Mesendoderm (in vitro differentiated cells): ENCODE results near the gene HTR2A.
A peak's percentile ranks its signal among the peaks of the same experiment; 100 is the strongest.
"Not testable (repeated sequence)": the region's sequence is repeated elsewhere in the genome, so short reads cannot be mapped to it uniquely, and the experiment has no call there.

Experiments
- DNase-seq: peaks from one replicate; pipeline ENCODE4 v3.0.0; 2013
- H2AK5ac ChIP-seq: 2 replicates; pipeline ENCODE4 v1.6.1; 2013; ENCODE audit warnings: low read length, inconsistent platforms
- H2BK120ac ChIP-seq: 2 replicates; pipeline ENCODE4 v1.6.1; 2013; ENCODE audit warnings: low read depth, mild to moderate bottlenecking, low read length, moderate library complexity, mixed read lengths
- H2BK15ac ChIP-seq: replicated peaks from 2 replicates; pipeline ENCODE4 v1.6.1; 2013; ENCODE audit warnings: low read depth, mild to moderate bottlenecking, moderate library complexity
- H2BK5ac ChIP-seq: 2 replicates; pipeline ENCODE4 v1.6.1; 2013; ENCODE audit warnings: low read length, inconsistent platforms
- H3K18ac ChIP-seq: 2 replicates; pipeline ENCODE4 v1.6.1; 2013; ENCODE audit warnings: mild to moderate bottlenecking, low read length, mixed read lengths
- H3K23ac ChIP-seq: one replicate; pipeline ENCODE4 v1.6.1; 2013; ENCODE audit warnings: low read length
- H3K27ac ChIP-seq: 2 replicates; pipeline ENCODE4 v1.5.1; 2013; ENCODE audit warnings: low read depth, mild to moderate bottlenecking, inconsistent platforms, low read length, moderate library complexity
- H3K27me3 ChIP-seq: 2 replicates; pipeline ENCODE4 v1.6.1; 2013; ENCODE audit warnings: low read length, control low read depth, mild to moderate bottlenecking, inconsistent platforms; ENCODE audit not compliant: insufficient read depth, poor library complexity
- H3K36me3 ChIP-seq: 2 replicates; pipeline ENCODE4 v1.6.1; 2013; ENCODE audit warnings: low read length, inconsistent platforms; ENCODE audit not compliant: control insufficient read depth, insufficient read depth
- H3K4ac ChIP-seq: one replicate; pipeline ENCODE4 v1.6.1; 2013; ENCODE audit warnings: low read depth, mild to moderate bottlenecking, low read length, moderate library complexity
- H3K4me1 ChIP-seq: 2 replicates; pipeline ENCODE4 v1.6.1; 2013; ENCODE audit warnings: low read depth, low read length, inconsistent platforms; ENCODE audit not compliant: control insufficient read depth
- H3K4me2 ChIP-seq: 2 replicates; pipeline ENCODE4 v1.6.1; 2013; ENCODE audit warnings: low read length
- H3K4me3 ChIP-seq: 2 replicates; pipeline ENCODE4 v1.5.1; 2013; ENCODE audit warnings: mild to moderate bottlenecking, low read length
- H3K56ac ChIP-seq: one replicate; pipeline ENCODE4 v1.6.1; 2013; ENCODE audit warnings: low read length
- H3K79me1 ChIP-seq: 2 replicates; pipeline ENCODE4 v1.6.1; 2013; ENCODE audit warnings: low read length, inconsistent platforms
- H3K79me2 ChIP-seq: 2 replicates; pipeline ENCODE4 v1.6.1; 2013; ENCODE audit warnings: mild to moderate bottlenecking, low read length; ENCODE audit not compliant: control insufficient read depth, insufficient read depth
- H3K9ac ChIP-seq: 2 replicates; pipeline ENCODE4 v1.6.1; 2013; ENCODE audit warnings: low read length, inconsistent platforms
- H4K5ac ChIP-seq: one replicate; pipeline ENCODE4 v1.6.1; 2013; ENCODE audit warnings: low read length
- H4K8ac ChIP-seq: one replicate; pipeline ENCODE4 v1.6.1; 2013; ENCODE audit warnings: low read depth, mild to moderate bottlenecking, control low read depth, low read length, moderate library complexity
- WGBS: extraction: QIAGEN DNeasy Blood & Tissue Kit; methylation state at CpG from one replicate; pipeline ENCODE4 v1.1.7; 2013; ENCODE audit warnings: low lambda C conversion rate, missing lambda C conversion rate; ENCODE audit not compliant: insufficient coverage; ENCODE audit errors: extremely low coverage; 5-methylcytosine and 5-hydroxymethylcytosine counted together

HTR2A gene

GRCh38 chr13:46804921-46805320 lies 91.9 kb downstream of the HTR2A start:
- H3K4me2 ChIP-seq, H3K4me1 ChIP-seq, H2BK15ac ChIP-seq, H3K4ac ChIP-seq, H2BK120ac ChIP-seq, DNase-seq, H3K79me1 ChIP-seq, H3K36me3 ChIP-seq, H3K23ac ChIP-seq, H3K27me3 ChIP-seq, H4K5ac ChIP-seq, H2BK5ac ChIP-seq, H3K18ac ChIP-seq, H3K79me2 ChIP-seq, H3K4me3 ChIP-seq, H2AK5ac ChIP-seq, H3K9ac ChIP-seq, H4K8ac ChIP-seq, H3K27ac ChIP-seq, H3K56ac ChIP-seq: not testable (repeated sequence)
- WGBS, result no CpG with 5 or more reads among the region's 1 CpG

GRCh38 chr13:46804391-46804815 lies 92.5 kb downstream of the HTR2A start:
- WGBS, result no CpG with 5 or more reads among the region's 3 CpGs

DNA sequence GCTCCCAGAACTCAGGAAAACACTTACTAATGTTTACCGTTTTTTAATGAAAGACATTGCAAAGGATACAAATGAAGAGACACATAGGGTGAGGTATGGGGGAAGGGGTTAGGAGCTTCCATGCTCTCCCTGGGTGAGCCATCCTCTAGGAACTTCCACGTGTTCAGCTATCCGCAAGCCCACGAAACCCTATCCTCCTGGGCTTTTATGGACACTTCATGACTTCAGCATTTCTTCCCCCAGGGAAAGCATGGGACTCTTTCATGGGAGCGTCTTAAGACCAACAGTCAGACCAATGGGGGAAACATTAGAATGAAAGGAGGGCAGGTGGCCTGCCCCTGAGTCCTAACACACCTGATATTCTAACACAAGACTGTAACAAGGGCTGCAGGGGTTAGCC lies 93.3 kb downstream of the HTR2A start:
- Histone ChIP-seq H3K4ac (no peak overlapping the region), H3K79me1 (no peaks in the 10 kb centered on the region), H3K4me2 (no peak overlapping the region), H3K27ac (no peak overlapping the region), H2BK5ac (no peak overlapping the region), H2BK120ac (no peak overlapping the region), H3K4me3 (no peak overlapping the region), H3K23ac (no peak overlapping the region), H3K79me2 (no peaks in the 10 kb centered on the region), H3K9ac (no peak overlapping the region), H3K56ac (no peak overlapping the region), H2AK5ac (no peak overlapping the region), H2BK15ac (no peak overlapping the region), H4K5ac (no peak overlapping the region), H3K27me3 (no peaks in the 10 kb centered on the region), H3K4me1 (no peaks in the 10 kb centered on the region), H3K36me3 (no peaks in the 10 kb centered on the region), H3K18ac (no peak overlapping the region), H4K8ac (no peak overlapping the region)
- no CpG with 5 or more reads among the region's 5 CpGs for WGBS
- no peak for DNase-seq

More at GRCh38 chr13:46804391-46804815, 92.5 kb downstream of the HTR2A start:
- no peak overlapping the region for H2BK5ac ChIP-seq
- no peak overlapping the region for H3K4me2 ChIP-seq
- H4K8ac ChIP-seq, result no peak overlapping the region
- peak; percentile 73 for DNase-seq
- no peak overlapping the region for H2BK15ac ChIP-seq
- no peak overlapping the region for H4K5ac ChIP-seq
- no peak overlapping the region for H3K18ac ChIP-seq
- no peaks in the 10 kb centered on the region for H3K79me2 ChIP-seq
- no peak overlapping the region for H3K4me3 ChIP-seq
- H3K56ac ChIP-seq, result no peak overlapping the region
- no peak overlapping the region for H3K9ac ChIP-seq
- no peak overlapping the region for H2BK120ac ChIP-seq
- H2AK5ac ChIP-seq, result no peak overlapping the region
- no peaks in the 10 kb centered on the region for H3K36me3 ChIP-seq
- no peaks in the 10 kb centered on the region for H3K79me1 ChIP-seq
- no peaks in the 10 kb centered on the region for H3K27me3 ChIP-seq
- H3K23ac ChIP-seq, result no peak overlapping the region
- no peaks in the 10 kb centered on the region for H3K4me1 ChIP-seq
- no peak overlapping the region for H3K27ac ChIP-seq
- no peak overlapping the region for H3K4ac ChIP-seq

DNA sequence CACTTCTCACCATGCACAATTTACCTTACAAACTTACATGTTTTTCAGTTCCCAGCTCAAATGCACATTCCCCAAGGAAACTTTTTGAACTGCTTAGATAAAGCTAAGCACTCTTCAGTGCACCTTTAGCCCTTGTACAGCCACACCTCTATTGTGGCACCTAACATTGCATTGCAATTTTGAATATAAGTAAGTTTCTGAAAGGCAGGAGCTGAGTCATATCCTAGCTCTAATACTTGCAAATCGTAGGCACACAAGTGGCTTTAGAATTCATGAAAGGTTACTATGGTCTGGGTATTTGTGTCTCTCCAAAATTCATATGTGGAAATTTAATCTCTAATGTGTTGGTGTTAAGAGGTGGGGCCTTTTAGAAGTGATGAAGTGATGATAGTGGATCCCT lies 95.0 kb downstream of the HTR2A start:
- DNase-seq, result no peak
- Histone ChIP-seq H3K36me3 (no peaks in the 10 kb centered on the region), H3K4me1 (no peaks in the 10 kb centered on the region), H2BK15ac (no peak overlapping the region), H3K56ac (no peak overlapping the region), H3K4me3 (no peak overlapping the region), H3K79me2 (no peaks in the 10 kb centered on the region), H4K8ac (no peak overlapping the region), H2BK120ac (no peak overlapping the region), H4K5ac (no peak overlapping the region), H3K23ac (no peak overlapping the region), H2AK5ac (no peak overlapping the region), H2BK5ac (no peak overlapping the region), H3K79me1 (no peaks in the 10 kb centered on the region), H3K27me3 (no peaks in the 10 kb centered on the region), H3K18ac (no peak overlapping the region), H3K4me2 (no peak overlapping the region), H3K27ac (no peak overlapping the region), H3K9ac (no peak overlapping the region), H3K4ac (no peak overlapping the region)
- no CpG with 5 or more reads among the region's 1 CpG for WGBS

DNA sequence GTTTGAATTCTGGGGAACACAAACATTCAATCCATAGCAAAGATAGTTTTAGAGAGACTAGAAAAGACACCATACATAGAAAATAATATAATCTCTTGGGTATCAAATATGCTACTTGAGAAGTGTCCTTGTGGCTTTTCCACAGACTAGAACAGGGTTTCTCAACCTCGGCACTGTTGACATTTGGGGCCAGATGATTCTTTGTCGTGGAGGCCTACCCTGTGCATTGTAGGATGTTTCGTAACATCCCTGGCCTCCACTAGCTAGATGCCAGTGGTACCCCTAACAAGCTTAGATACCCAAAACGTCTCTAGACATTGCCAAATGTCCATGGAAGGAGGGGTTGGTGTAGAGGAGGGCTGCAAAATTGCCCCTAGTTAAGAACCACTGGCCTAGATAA lies 97.7 kb downstream of the HTR2A start:
- Histone ChIP-seq H3K79me2 (peaks cover 2% of the 10 kb centered on the region), H3K36me3 (no peaks in the 10 kb centered on the region)

DNA sequence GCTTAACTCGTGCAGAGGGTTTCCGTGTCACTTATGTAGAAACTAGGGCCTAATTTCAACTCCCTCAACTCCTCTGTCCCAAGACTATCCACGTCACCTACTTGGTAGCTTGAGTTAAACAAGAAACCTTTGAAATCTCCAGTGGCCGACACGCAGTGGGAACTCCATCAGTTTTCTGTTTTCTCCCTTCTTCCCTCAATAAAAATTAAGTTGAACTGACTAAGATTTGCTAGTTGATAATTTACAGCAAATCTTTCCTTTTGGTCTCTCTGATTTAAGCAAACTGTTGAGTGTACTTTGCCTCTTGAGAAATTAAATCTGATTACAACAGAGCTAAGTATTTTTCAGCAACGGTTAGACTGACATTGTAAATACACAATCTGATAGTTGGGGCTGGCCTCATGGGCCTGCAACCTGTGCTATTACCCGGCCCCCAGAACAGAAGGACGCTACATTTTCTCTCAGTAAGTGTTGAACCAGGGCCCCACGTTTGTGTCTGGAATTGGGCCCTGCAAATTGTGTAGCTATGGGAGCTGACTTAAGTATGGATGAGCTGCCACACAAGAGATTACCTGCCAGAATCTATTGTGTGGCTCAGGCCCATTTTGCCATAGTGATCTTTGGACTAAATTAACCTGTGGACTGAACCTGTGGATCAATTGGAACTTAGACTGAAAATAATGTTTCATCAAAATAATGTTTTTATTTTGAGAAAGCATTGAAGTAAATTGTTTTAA lies 99.2 kb downstream of the HTR2A start:
- Histone ChIP-seq H3K27me3 (no peaks in the 10 kb centered on the region), H3K23ac (no peak overlapping the region), H2AK5ac (no peak overlapping the region), H3K27ac (no peak overlapping the region), H2BK5ac (no peak overlapping the region), H3K4me3 (no peak overlapping the region), H3K56ac (peak overlapping the region; percentile 79), H3K4me2 (no peak overlapping the region), H2BK120ac (no peak overlapping the region), H3K9ac (peak overlapping the region; percentile 66), H3K79me2 (peaks cover 2% of the 10 kb centered on the region), H2BK15ac (no peak overlapping the region), H3K18ac (peak overlapping the region; percentile 11), H3K4me1 (no peaks in the 10 kb centered on the region), H4K5ac (peak overlapping the region; percentile 95), H3K36me3 (no peaks in the 10 kb centered on the region), H4K8ac (no peak overlapping the region), H3K79me1 (no peaks in the 10 kb centered on the region), H3K4ac (peak overlapping the region; percentile 31)
- WGBS, result no CpG with 5 or more reads among the region's 9 CpGs
- no peak for DNase-seq

More for the DNA sequence above, 97.7 kb downstream of the HTR2A start:
- Histone ChIP-seq H3K4me1 (no peaks in the 10 kb centered on the region), H4K8ac (no peak overlapping the region), H2BK5ac (no peak overlapping the region), H2BK120ac (no peak overlapping the region), H3K27ac (no peak overlapping the region), H3K27me3 (no peaks in the 10 kb centered on the region), H4K5ac (no peak overlapping the region), H3K79me1 (no peaks in the 10 kb centered on the region), H3K18ac (no peak overlapping the region), H3K56ac (no peak overlapping the region), H3K4me2 (no peak overlapping the region), H3K4me3 (no peak overlapping the region), H2AK5ac (no peak overlapping the region), H3K4ac (no peak overlapping the region), H3K23ac (no peak overlapping the region), H2BK15ac (no peak overlapping the region), H3K9ac (no peak overlapping the region)
- no peak for DNase-seq
- no CpG with 5 or more reads among the region's 4 CpGs for WGBS
